ENCODE results near the gene CNTNAP2. TPM values are rescaled to one million over a fixed set of nuclear protein-coding genes. Genes with fewer than 3 reads are reported as not detected.

CNTNAP2 gene
- total and polyA plus RNA-seq, 2 of the 13 experiments (the other 11 are each of a cell fraction or from before 2014, with no cell fraction given) = 0.40 to 0.42 TPM

GRCh38 chr7:147415991-147416390 is 1299.4 kb downstream of the CNTNAP2 start:
- ChIA-PET CTCF (ENCODE audit: low intra/inter-chr PET ratio, low total read pairs) (no interaction called here), POLR2A (no interaction called here)
- in situ Hi-C loops (cut with HindIII; ENCODE audit: extremely low pct_ligation_motif_present, low pct_unique_long_range_greater_than_20kb) = no loop called here
- Histone ChIP-seq H3K27me3 (ENCODE audit: control insufficient read depth in 1 of 2, insufficient read depth in 2 of 2, low read length in 2 of 2) (no peaks in the 10 kb centered on the region), H3K79me2 (ENCODE audit: insufficient read depth, low read length) (no peaks in the 10 kb centered on the region), H3K36me3 (replicated peaks in 1 of 2; ENCODE audit: control insufficient read depth in 1 of 2, insufficient read depth in 2 of 2, low read length in 2 of 2) (no peaks in the 10 kb centered on the region), H4K20me1 (ENCODE audit: insufficient read depth, low read length) (no peaks in the 10 kb centered on the region), H2AFZ (ENCODE audit: low read length) (no peak overlapping the region), H3K4me3 (replicated peaks in 1 of 3; ENCODE audit: insufficient read depth in 1 of 3, low read depth in 2 of 3, low read length in 3 of 3) (no peak overlapping the region), H3K27ac (ENCODE audit: extremely low read length, insufficient read depth, low read length) (no peak overlapping the region), H3K4me1 (ENCODE audit: insufficient read depth, low read length) (no peaks in the 10 kb centered on the region), H3K9ac (ENCODE audit: insufficient read depth, low read depth, low read length) (no peak overlapping the region), H3K4me2 (ENCODE audit: low read depth, low read length) (no peak overlapping the region), H3K9me3 (ENCODE audit: low read length) (peaks cover 71% of the 10 kb centered on the region)
- intact Hi-C loops (cut with micrococcal nuclease; ENCODE audit: unreplicated experiment) = no loop called here
- ATAC-seq (no peak), DNase-seq (ENCODE audit: low spot score) (no peak), FAIRE-seq (no peak)
- TF ChIP-seq, protein P1, sequence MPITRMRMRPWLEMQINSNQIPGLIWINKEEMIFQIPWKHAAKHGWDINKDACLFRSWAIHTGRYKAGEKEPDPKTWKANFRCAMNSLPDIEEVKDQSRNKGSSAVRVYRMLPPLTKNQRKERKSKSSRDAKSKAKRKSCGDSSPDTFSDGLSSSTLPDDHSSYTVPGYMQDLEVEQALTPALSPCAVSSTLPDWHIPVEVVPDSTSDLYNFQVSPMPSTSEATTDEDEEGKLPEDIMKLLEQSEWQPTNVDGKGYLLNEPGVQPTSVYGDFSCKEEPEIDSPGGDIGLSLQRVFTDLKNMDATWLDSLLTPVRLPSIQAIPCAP (CRISPR knock-in tag; IDR thresholded peaks at IDR 0.05; ENCODE audit: low read depth) = no peak
- no peak for TF ChIP-seq ZNF260 (CRISPR knock-in tag; IDR thresholded peaks at IDR 0.05; ENCODE audit: borderline replicate concordance, low read depth)
- no peak for TF ChIP-seq ZBTB7B (CRISPR knock-in tag; IDR thresholded peaks at IDR 0.05)
- TF ChIP-seq SRF (IDR thresholded peaks at IDR 0.05; ENCODE audit: low read depth, low read length) = no peak
- TF ChIP-seq, protein P2, sequence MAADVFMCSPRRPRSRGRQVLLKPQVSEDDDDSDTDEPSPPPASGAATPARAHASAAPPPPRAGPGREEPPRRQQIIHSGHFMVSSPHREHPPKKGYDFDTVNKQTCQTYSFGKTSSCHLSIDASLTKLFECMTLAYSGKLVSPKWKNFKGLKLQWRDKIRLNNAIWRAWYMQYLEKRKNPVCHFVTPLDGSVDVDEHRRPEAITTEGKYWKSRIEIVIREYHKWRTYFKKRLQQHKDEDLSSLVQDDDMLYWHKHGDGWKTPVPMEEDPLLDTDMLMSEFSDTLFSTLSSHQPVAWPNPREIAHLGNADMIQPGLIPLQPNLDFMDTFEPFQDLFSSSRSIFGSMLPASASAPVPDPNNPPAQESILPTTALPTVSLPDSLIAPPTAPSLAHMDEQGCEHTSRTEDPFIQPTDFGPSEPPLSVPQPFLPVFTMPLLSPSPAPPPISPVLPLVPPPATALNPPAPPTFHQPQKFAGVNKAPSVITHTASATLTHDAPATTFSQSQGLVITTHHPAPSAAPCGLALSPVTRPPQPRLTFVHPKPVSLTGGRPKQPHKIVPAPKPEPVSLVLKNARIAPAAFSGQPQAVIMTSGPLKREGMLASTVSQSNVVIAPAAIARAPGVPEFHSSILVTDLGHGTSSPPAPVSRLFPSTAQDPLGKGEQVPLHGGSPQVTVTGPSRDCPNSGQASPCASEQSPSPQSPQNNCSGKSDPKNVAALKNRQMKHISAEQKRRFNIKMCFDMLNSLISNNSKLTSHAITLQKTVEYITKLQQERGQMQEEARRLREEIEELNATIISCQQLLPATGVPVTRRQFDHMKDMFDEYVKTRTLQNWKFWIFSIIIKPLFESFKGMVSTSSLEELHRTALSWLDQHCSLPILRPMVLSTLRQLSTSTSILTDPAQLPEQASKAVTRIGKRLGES (CRISPR knock-in tag; IDR thresholded peaks at IDR 0.05; ENCODE audit: borderline replicate concordance) = no peak
- TF ChIP-seq PHF21A (CRISPR knock-in tag; IDR thresholded peaks at IDR 0.05) = no peak
- no peak for TF ChIP-seq ZNF510 (CRISPR knock-in tag; IDR thresholded peaks at IDR 0.05; ENCODE audit: low read depth)
- TF ChIP-seq FOSL1 (CRISPR knock-in tag; IDR thresholded peaks at IDR 0.05; ENCODE audit: borderline replicate concordance) = no peak
- TF ChIP-seq, protein P3, sequence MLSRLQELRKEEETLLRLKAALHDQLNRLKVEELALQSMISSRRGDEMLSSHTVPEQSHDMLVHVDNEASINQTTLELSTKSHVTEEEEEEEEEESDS (CRISPR knock-in tag; IDR thresholded peaks at IDR 0.05; ENCODE audit: borderline replicate concordance) = no peak
- TF ChIP-seq ZFP1 (CRISPR knock-in tag; IDR thresholded peaks at IDR 0.05) = no peak
- TF ChIP-seq BRCA1 (CRISPR knock-in tag; IDR thresholded peaks at IDR 0.05) = no peak
- TF ChIP-seq FOXA1 (IDR thresholded peaks at IDR 0.05) = no peak
- no peak for TF ChIP-seq FOXA1 (CRISPR knock-in tag; IDR thresholded peaks at IDR 0.05)
- no peak for TF ChIP-seq MTERF4 (CRISPR knock-in tag; IDR thresholded peaks at IDR 0.05)
- TF ChIP-seq SIX4 (CRISPR knock-in tag; IDR thresholded peaks at IDR 0.05) = no peak
- TF ChIP-seq ADNP (CRISPR knock-in tag; IDR thresholded peaks at IDR 0.05) = no peak
- no peak for TF ChIP-seq MYNN (CRISPR knock-in tag; IDR thresholded peaks at IDR 0.05; ENCODE audit: low read depth)
- no peak for TF ChIP-seq ZNF350 (CRISPR knock-in tag; IDR thresholded peaks at IDR 0.05; ENCODE audit: borderline replicate concordance, low read depth)
- TF ChIP-seq PCBP1 (IDR thresholded peaks at IDR 0.05; ENCODE audit: borderline replicate concordance, low read depth, low read length) = no peak
- TF ChIP-seq ZNF550 (CRISPR knock-in tag; IDR thresholded peaks at IDR 0.05; ENCODE audit: borderline replicate concordance) = no peak
- TF ChIP-seq ZNF503 (CRISPR knock-in tag; IDR thresholded peaks at IDR 0.05) = no peak
- BruUV-seq (replicated peaks) = no TSS peak
- WGBS (ENCODE audit: low lambda C conversion rate) = 0% methylated on average over 1 of the region's 1 CpG
